Body of pancreas (tissue), 4 donors: ENCODE measurements around the gene NELFA. TPM values are rescaled to one million over a fixed set of nuclear protein-coding genes. Genes with fewer than 3 reads are reported as not detected.

Experiments used
- ATAC-seq: fragments of 150-250 bp; one replicate; pipeline ENCODE4 v1.9.1; 2016
- DNase-seq, 4 donors: peaks; one replicate each; pipeline ENCODE4 v3.0.0-alpha.2; 2019
- H3K27ac ChIP-seq, 4 donors: fragments of 200-600 bp; sonication (generic); 1 replicate in 3 of 4; 2 replicates in 1 of 4; pipeline versions ENCODE4 v1.5.1 to v1.6.1; 2016 to 2019; ENCODE audit warnings: mild to moderate bottlenecking in 1 of 4, mixed read lengths in 1 of 4, moderate library complexity in 1 of 4
- H3K27me3 ChIP-seq, 2 donors: fragments of 200-600 bp; sonication (generic); one replicate each; pipeline ENCODE4 v1.6.0; 2016; ENCODE audit warnings: mild to moderate bottlenecking in 1 of 2
- H3K36me3 ChIP-seq, 2 donors: fragments of 200-600 bp; sonication (generic); replicated peaks in 1 of 2; 2 replicates each; pipeline ENCODE4 v1.5.1; 2016; ENCODE audit warnings: low read depth in 2 of 2; ENCODE audit not compliant: insufficient read depth in 1 of 2
- H3K4me1 ChIP-seq: fragments of 200-600 bp; sonication (generic); one replicate; pipeline ENCODE4 v1.6.0; 2016
- H3K4me3 ChIP-seq, 2 donors: fragments of 200-600 bp; sonication (generic); 1 replicate in 1 of 2; 2 replicates in 1 of 2; pipeline ENCODE4 v1.5.1; 2016 to 2019
- H3K9me3 ChIP-seq, 3 donors: fragments of 200-600 bp; sonication (generic); 1 replicate in 2 of 3; 2 replicates in 1 of 3; pipeline ENCODE4 v1.5.1; 2016
- CTCF ChIP-seq, 7 experiments: fragments of 450-650 bp in 4 of 7; fragments of 200-600 bp in 3 of 7; sonication (generic) in 3 of 7; IDR thresholded peaks; one replicate each; pipeline ENCODE4 v1.5.1; 2016 to 2019; ENCODE audit warnings: antibody characterized with exemption in 7 of 7
- POLR2A ChIP-seq, 3 donors: fragments of 450-650 bp; IDR thresholded peaks; one replicate each; pipeline ENCODE4 v1.6.1; 2016; ENCODE audit warnings: antibody characterized with exemption in 3 of 3, mild to moderate bottlenecking in 2 of 3
- WGBS, 2 donors: methylation state at CpG; one replicate each; pipeline ENCODE4 v1.1.5; 2017; 5-methylcytosine and 5-hydroxymethylcytosine counted together
- intact Hi-C: fragments of 100-400 bp; cut with DNase I; formaldehyde crosslinking; loops from one replicate; pipeline ENCODE4 v1.15.1; 2023
- total RNA-seq, 2 donors: library from RNA; depleted of rRNA; stranded (reverse); fragments of >200 nt; gene quantifications; one replicate each; pipeline ENCODE4 v1.1.0, GENCODE V29; 2016

NELFA gene
- total RNA-seq, 2 donors from 2014 or later, result 19.7 to 74.5 TPM

GRCh38 chr4:1985294-1985693 is 23.5 kb downstream of the NELFA start:
- no peak for TF ChIP-seq POLR2A (IDR thresholded peaks at IDR 0.05)
- TF ChIP-seq CTCF (IDR thresholded peaks at IDR 0.05), result no peak
- H3K4me1 ChIP-seq, result no peaks in the 10 kb centered on the region
- 81 to 90% methylated on average over 7 to 14 of the region's 14 CpGs for WGBS, 2 donors
- H3K4me3 ChIP-seq, result no peak overlapping the region
- H3K27ac ChIP-seq, result no peak overlapping the region
- H3K9me3 ChIP-seq, result no peaks in the 10 kb centered on the region
- peaks cover 9 to 36% of the 10 kb centered on the region in 2 donors for H3K36me3 ChIP-seq
- DNase-seq (no peak), ATAC-seq (no peak)
- no peaks in the 10 kb centered on the region for H3K27me3 ChIP-seq
- intact Hi-C loops, result no loop called here

- ATAC-seq (no peak), DNase-seq (no peak)
- no peaks in the 10 kb centered on the region for H3K4me1 ChIP-seq
- no peak overlapping the region for H3K27ac ChIP-seq
- peaks cover 9 to 36% of the 10 kb centered on the region in 2 donors for H3K36me3 ChIP-seq
- no peak for TF ChIP-seq CTCF (IDR thresholded peaks at IDR 0.05)
- no peak for TF ChIP-seq POLR2A (IDR thresholded peaks at IDR 0.05)
- intact Hi-C loops, result no loop called here
- H3K9me3 ChIP-seq, result no peaks in the 10 kb centered on the region
- H3K27me3 ChIP-seq, result no peaks in the 10 kb centered on the region
- 79 to 89% methylated on average over 12 to 26 of the region's 27 CpGs for WGBS, 2 donors
- no peak overlapping the region for H3K4me3 ChIP-seq
Observed at GRCh38 chr4:1984406-1985191, 24.2 kb downstream of the NELFA start.

- DNase-seq (peak in 2 of 4 donors; percentile 41 to 46), ATAC-seq (no peak)
- Histone ChIP-seq H3K4me1 (no peaks in the 10 kb centered on the region), H3K27ac (no peak overlapping the region), H3K36me3 (peaks cover 9 to 36% of the 10 kb centered on the region in 2 donors), H3K9me3 (no peaks in the 10 kb centered on the region), H3K4me3 (no peak overlapping the region), H3K27me3 (no peaks in the 10 kb centered on the region)
- WGBS, 2 donors, result 83 to 100% methylated on average over 1 to 13 of the region's 21 CpGs
- TF ChIP-seq CTCF (IDR thresholded peaks at IDR 0.05) (no peak), POLR2A (IDR thresholded peaks at IDR 0.05) (no peak)
- intact Hi-C loops, result no loop called here
Observed at GRCh38 chr4:1983846-1984405, 24.8 kb downstream of the NELFA start.

GRCh38 chr4:1983053-1983845 is 25.5 kb downstream of the NELFA start:
- 92 to 93% methylated on average over 15 to 21 of the region's 34 CpGs for WGBS, 2 donors
- DNase-seq, result no peak
- intact Hi-C loops, result no loop called here

More at GRCh38 chr4:1983053-1983845, 25.5 kb downstream of the NELFA start:
- Histone ChIP-seq H3K4me1 (no peaks in the 10 kb centered on the region), H3K27me3 (no peaks in the 10 kb centered on the region), H3K9me3 (no peaks in the 10 kb centered on the region), H3K4me3 (no peak overlapping the region), H3K27ac (no peak overlapping the region), H3K36me3 (peaks cover 9 to 35% of the 10 kb centered on the region in 2 donors)
- TF ChIP-seq POLR2A (IDR thresholded peaks at IDR 0.05), result no peak
- no peak for TF ChIP-seq CTCF (IDR thresholded peaks at IDR 0.05)
- ATAC-seq, result no peak
